ENCODE measurements around the gene METRNL.

- TF ChIP-seq CTCF (IDR thresholded peaks at IDR 0.05; ENCODE audit: low read depth, low read length) = no peak
- no peak for TF ChIP-seq EZH2phosphoT487 (IDR thresholded peaks at IDR 0.05; ENCODE audit: low read depth)
These were observed 17.2 kb upstream of the METRNL start for GRCh38 chr17:83062011-83062817.
